ENCODE results near the gene RPL36. TPM values are rescaled to one million over a fixed set of nuclear protein-coding genes. Genes with fewer than 3 reads are reported as not detected.

Gene RPL36
- total and polyA plus RNA-seq, 2 donors (not counting 1 experiment from before 2014, with no cell fraction given) = 341 to 864 TPM

- H3K9me3 ChIP-seq (ENCODE audit: control insufficient read depth, insufficient read depth, low read depth, low read length) = no peaks in the 10 kb centered on the region
- H4K20me1 ChIP-seq (ENCODE audit: control insufficient read depth, extremely low read depth, insufficient read depth, low read length) = peaks cover 2% of the 10 kb centered on the region
- peaks cover 31% of the 10 kb centered on the region for H3K36me3 ChIP-seq (ENCODE audit: control insufficient read depth, insufficient read depth, low read length)
- H2AFZ ChIP-seq (ENCODE audit: low read length) = no peak overlapping the region
- no peak for DNase-seq (ENCODE audit: low read depth in 2 of 2)
- TF ChIP-seq EZH2 (IDR thresholded peaks at IDR 0.05; ENCODE audit: low read length, missing control alignments) = no peak
- no peak for TF ChIP-seq CTCF (conservative IDR thresholded peaks at IDR 0.05 in 1 of 2, IDR thresholded peaks at IDR 0.05 in 1 of 2; ENCODE audit: low read depth in 1 of 2, low read length in 2 of 2)
- no peaks in the 10 kb centered on the region for H3K4me1 ChIP-seq (ENCODE audit: control insufficient read depth, extremely low read depth, insufficient read depth, low read length)
- peaks cover 2% of the 10 kb centered on the region for H3K79me2 ChIP-seq (ENCODE audit: control insufficient read depth, insufficient read depth, low read length)
- no peak overlapping the region for H3K27ac ChIP-seq (ENCODE audit: insufficient read depth, low read length)
- H3K27me3 ChIP-seq (ENCODE audit: control insufficient read depth, insufficient read depth, low read length) = no peaks in the 10 kb centered on the region
- H3K4me3 ChIP-seq (replicated peaks in 1 of 4; ENCODE audit: control extremely low read depth in 1 of 4, insufficient read depth in 1 of 4, low read depth in 3 of 4, low read length in 4 of 4) = no peak overlapping the region
- no peak overlapping the region for H3K4me2 ChIP-seq (ENCODE audit: extremely low read depth, insufficient read depth, low read length)
- H3K9ac ChIP-seq (ENCODE audit: insufficient read depth, low read length) = no peak overlapping the region
These were observed 37.8 kb upstream of the RPL36 start for GRCh38 chr19:5652261-5652660.

GRCh38 chr19:5654931-5655330, 35.2 kb upstream of the RPL36 start:
- Histone ChIP-seq H3K4me3 (replicated peaks in 1 of 4; ENCODE audit: control extremely low read depth in 1 of 4, insufficient read depth in 1 of 4, low read depth in 3 of 4, low read length in 4 of 4) (no peak overlapping the region), H3K27ac (ENCODE audit: insufficient read depth, low read length) (no peak overlapping the region), H3K27me3 (ENCODE audit: control insufficient read depth, insufficient read depth, low read length) (no peaks in the 10 kb centered on the region), H3K4me1 (ENCODE audit: control insufficient read depth, extremely low read depth, insufficient read depth, low read length) (no peaks in the 10 kb centered on the region), H4K20me1 (ENCODE audit: control insufficient read depth, extremely low read depth, insufficient read depth, low read length) (no peaks in the 10 kb centered on the region), H2AFZ (ENCODE audit: low read length) (no peak overlapping the region), H3K9ac (ENCODE audit: insufficient read depth, low read length) (no peak overlapping the region), H3K9me3 (ENCODE audit: control insufficient read depth, insufficient read depth, low read depth, low read length) (no peaks in the 10 kb centered on the region), H3K4me2 (ENCODE audit: extremely low read depth, insufficient read depth, low read length) (no peak overlapping the region), H3K36me3 (ENCODE audit: control insufficient read depth, insufficient read depth, low read length) (peaks cover 29% of the 10 kb centered on the region), H3K79me2 (ENCODE audit: control insufficient read depth, insufficient read depth, low read length) (no peaks in the 10 kb centered on the region)
- TF ChIP-seq EZH2 (IDR thresholded peaks at IDR 0.05; ENCODE audit: low read length, missing control alignments) (no peak), CTCF (conservative IDR thresholded peaks at IDR 0.05 in 1 of 2, IDR thresholded peaks at IDR 0.05 in 1 of 2; ENCODE audit: low read depth in 1 of 2, low read length in 2 of 2) (no peak)
- DNase-seq (ENCODE audit: low read depth in 2 of 2) = no peak

GRCh38 chr19:5655412-5655811, 34.7 kb upstream of the RPL36 start:
- no peak overlapping the region for H3K27ac ChIP-seq (ENCODE audit: insufficient read depth, low read length)
- no peaks in the 10 kb centered on the region for H3K9me3 ChIP-seq (ENCODE audit: control insufficient read depth, insufficient read depth, low read depth, low read length)
- no peak overlapping the region for H3K9ac ChIP-seq (ENCODE audit: insufficient read depth, low read length)
- peaks cover 26% of the 10 kb centered on the region for H3K36me3 ChIP-seq (ENCODE audit: control insufficient read depth, insufficient read depth, low read length)
- H3K27me3 ChIP-seq (ENCODE audit: control insufficient read depth, insufficient read depth, low read length) = no peaks in the 10 kb centered on the region
- no peaks in the 10 kb centered on the region for H3K4me1 ChIP-seq (ENCODE audit: control insufficient read depth, extremely low read depth, insufficient read depth, low read length)
- H4K20me1 ChIP-seq (ENCODE audit: control insufficient read depth, extremely low read depth, insufficient read depth, low read length) = no peaks in the 10 kb centered on the region
- H3K4me2 ChIP-seq (ENCODE audit: extremely low read depth, insufficient read depth, low read length) = no peak overlapping the region
- H3K79me2 ChIP-seq (ENCODE audit: control insufficient read depth, insufficient read depth, low read length) = no peaks in the 10 kb centered on the region
- H2AFZ ChIP-seq (ENCODE audit: low read length) = no peak overlapping the region
- TF ChIP-seq EZH2 (IDR thresholded peaks at IDR 0.05; ENCODE audit: low read length, missing control alignments) = no peak
- TF ChIP-seq CTCF (conservative IDR thresholded peaks at IDR 0.05 in 1 of 2, IDR thresholded peaks at IDR 0.05 in 1 of 2; ENCODE audit: low read depth in 1 of 2, low read length in 2 of 2) = no peak
- no peak overlapping the region for H3K4me3 ChIP-seq (replicated peaks in 1 of 4; ENCODE audit: control extremely low read depth in 1 of 4, insufficient read depth in 1 of 4, low read depth in 3 of 4, low read length in 4 of 4)
- no peak for DNase-seq (ENCODE audit: low read depth in 2 of 2)
